Heart left ventricle (tissue), 13 donors: ENCODE measurements around the gene FBXO15.

Experiments used
- CTCF ChIP-seq, 12 donors: fragments of 200-600 bp; sonication (generic) in 4 of 12; IDR thresholded peaks; one replicate each; pipeline versions ENCODE4 v1.5.0 to v1.8.0; 2018 to 2022; ENCODE audit warnings: antibody characterized with exemption in 12 of 12, mild to moderate bottlenecking in 5 of 12
- POLR2A ChIP-seq, 2 donors: fragments of 450-650 bp; IDR thresholded peaks; one replicate each; pipeline ENCODE4 v1.6.1; 2017; ENCODE audit warnings: antibody characterized with exemption in 2 of 2, mild to moderate bottlenecking in 2 of 2, moderate library complexity in 2 of 2
- donor health status: ischemic (EF 13 %, LVEDD 7.1; RV severe dilation, severe dysfunction).
- donor health status: DM: no; HTN: yes; CAD: no.
- donor health status: DM: no; HTN: no; CAD: no.
- donor health status: ischemic (EF 25% LVEDD 6.9; RV normal size, moderate dysfunction).
- donor health status: ischemic (EF 25% LVEDD 5.7; RV mildly dilated, moderate dysfunction).
- donor health status: ischemic (EF 35%, LVEDD 5.7; RV mildly dilated, moderate dysfunction).
- donor health status: nonischemic (EF 11% LVEDD 7.7; RV severe dilation, severe dysfunction).
- donor health status: DM: yes; HTN: yes; CAD: no.
- donor health status: PGD.
- donor health status: ischemic (EF 29% LVEDD 5.4; RV normal size, mild dysfunction).
- donor health status: nonischemic (EF 23%, LVEDD 6.1; RV moderate dilation, normal function).

GRCh38 chr18:74124642-74125041, 23.0 kb downstream of the FBXO15 start:
- TF ChIP-seq POLR2A (IDR thresholded peaks at IDR 0.05) (no peak), CTCF (IDR thresholded peaks at IDR 0.05) (no peak)
